Erythroblast (primary cell): ENCODE data around the gene TUBB8.
"Not testable (repeated sequence)": the region's sequence is repeated elsewhere in the genome, so short reads cannot be mapped to it uniquely, and the experiment has no call there.

Experiments used
- GATA1 ChIP-seq: IDR thresholded peaks from 2 replicates; pipeline ENCODE4 v1.6.1; 2011; ENCODE audit warnings: low read depth, mild to moderate bottlenecking, control low read depth, low read length, moderate library complexity
- POLR2A ChIP-seq: IDR thresholded peaks from 2 replicates; pipeline ENCODE4 v1.6.1; 2011; ENCODE audit warnings: mild to moderate bottlenecking, low read length

DNA sequence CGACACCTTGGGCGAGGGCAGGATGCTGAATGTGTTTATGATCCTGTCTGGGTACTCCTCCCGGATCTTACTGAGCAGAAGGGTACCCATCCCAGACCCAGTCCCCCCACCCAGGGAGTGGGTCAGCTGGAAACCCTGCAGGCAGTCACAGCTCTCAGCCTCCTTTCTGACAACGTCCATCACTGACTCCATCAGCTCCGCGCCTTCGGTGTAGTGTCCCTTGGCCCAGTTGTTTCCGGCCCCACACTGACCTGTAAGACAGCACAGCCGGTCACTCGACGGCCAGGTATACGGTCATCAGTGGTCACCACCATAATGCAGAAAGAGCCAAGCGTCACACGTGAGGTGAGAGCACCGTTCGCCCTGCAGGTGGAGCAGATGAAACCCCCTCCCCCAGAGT, 1.2 kb downstream of the TUBB8 start:
- not testable (repeated sequence) for TF ChIP-seq POLR2A, GATA1
